ENCODE data around the gene SKA3.
A peak's percentile ranks its signal among the peaks of the same experiment; 100 is the strongest.

SKA3 gene

DNA sequence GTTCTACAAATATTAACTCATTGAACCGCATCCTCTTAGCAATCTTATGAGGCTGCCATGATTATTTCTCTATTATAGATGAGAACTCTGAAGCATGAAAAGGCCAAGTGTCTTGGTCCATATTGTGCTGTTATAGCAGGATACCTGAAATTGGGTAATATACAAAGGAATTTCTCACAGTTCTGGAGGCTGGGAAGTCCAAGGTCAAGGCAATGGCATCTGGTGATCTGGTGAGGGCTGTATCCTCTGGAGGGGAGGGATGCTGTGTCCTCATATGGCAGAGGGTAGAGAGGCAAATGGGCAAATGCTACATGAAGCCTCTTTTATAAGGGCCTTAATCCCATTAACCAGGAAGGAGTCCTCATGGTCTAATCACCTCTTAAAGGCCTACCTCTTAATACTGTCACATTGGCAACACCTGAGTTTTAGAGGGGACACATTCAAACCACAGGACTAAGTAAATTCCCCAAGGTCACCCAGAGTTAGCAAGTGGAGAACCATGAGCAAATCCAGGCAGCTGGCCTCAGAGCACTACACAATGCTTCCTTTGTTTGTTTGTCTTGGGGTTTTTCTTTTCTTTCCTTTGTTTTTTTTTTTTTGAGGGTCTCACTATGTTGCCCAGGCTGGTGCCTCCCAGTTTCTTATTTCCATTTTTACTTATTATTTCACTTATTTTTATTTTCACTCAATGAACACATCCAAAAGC is 59.1 kb downstream of the SKA3 start:
- DNase-seq (ENCODE audit: low read depth, low spot score) = no peak
- ChIA-PET POLR2A (no interaction called here), CTCF (interaction anchor here (1.5 kb wide), 1 partner anchor 174 kb away, joined by 4 read pairs; no protein-coding TSS in a partner anchor)
- no peak overlapping the region for H3K4me3 ChIP-seq (ENCODE audit: low read depth, low read length)
- TF ChIP-seq, protein P1, sequence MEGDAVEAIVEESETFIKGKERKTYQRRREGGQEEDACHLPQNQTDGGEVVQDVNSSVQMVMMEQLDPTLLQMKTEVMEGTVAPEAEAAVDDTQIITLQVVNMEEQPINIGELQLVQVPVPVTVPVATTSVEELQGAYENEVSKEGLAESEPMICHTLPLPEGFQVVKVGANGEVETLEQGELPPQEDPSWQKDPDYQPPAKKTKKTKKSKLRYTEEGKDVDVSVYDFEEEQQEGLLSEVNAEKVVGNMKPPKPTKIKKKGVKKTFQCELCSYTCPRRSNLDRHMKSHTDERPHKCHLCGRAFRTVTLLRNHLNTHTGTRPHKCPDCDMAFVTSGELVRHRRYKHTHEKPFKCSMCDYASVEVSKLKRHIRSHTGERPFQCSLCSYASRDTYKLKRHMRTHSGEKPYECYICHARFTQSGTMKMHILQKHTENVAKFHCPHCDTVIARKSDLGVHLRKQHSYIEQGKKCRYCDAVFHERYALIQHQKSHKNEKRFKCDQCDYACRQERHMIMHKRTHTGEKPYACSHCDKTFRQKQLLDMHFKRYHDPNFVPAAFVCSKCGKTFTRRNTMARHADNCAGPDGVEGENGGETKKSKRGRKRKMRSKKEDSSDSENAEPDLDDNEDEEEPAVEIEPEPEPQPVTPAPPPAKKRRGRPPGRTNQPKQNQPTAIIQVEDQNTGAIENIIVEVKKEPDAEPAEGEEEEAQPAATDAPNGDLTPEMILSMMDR (IDR thresholded peaks at IDR 0.05; ENCODE audit: insufficient read depth, low read length, missing control alignments) = no peak

DNA sequence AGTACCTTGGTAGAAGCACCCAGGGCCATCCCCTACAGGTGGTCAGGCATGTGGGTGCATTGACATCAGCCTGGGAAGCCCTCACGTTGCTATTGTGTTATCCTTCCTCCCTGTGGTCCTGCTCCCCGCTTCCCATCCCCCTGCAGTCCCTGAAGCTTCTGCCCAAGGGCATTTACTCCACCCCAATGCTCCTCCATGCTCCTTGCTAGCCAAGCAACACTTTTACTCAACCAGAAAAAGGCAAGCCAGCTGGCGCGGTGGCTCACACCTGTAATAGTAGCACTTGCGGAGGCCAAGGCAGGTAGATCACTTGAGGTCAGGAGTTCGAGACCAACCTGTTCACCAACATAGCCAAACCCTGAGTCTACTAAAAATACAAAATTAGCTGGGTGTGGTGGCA is 60.2 kb downstream of the SKA3 start:
- H3K4me3 ChIP-seq (ENCODE audit: low read depth, low read length) = no peak overlapping the region
- no peak for DNase-seq (ENCODE audit: low read depth, low spot score)
- TF ChIP-seq, protein P1 (IDR thresholded peaks at IDR 0.05; ENCODE audit: insufficient read depth, low read length, missing control alignments) = no peak
- POLR2A ChIA-PET = no interaction called here
- CTCF ChIA-PET = interaction anchor here (1.0 kb wide), 1 partner anchor 28 kb away, joined by 4 read pairs; no protein-coding TSS in a partner anchor

DNA sequence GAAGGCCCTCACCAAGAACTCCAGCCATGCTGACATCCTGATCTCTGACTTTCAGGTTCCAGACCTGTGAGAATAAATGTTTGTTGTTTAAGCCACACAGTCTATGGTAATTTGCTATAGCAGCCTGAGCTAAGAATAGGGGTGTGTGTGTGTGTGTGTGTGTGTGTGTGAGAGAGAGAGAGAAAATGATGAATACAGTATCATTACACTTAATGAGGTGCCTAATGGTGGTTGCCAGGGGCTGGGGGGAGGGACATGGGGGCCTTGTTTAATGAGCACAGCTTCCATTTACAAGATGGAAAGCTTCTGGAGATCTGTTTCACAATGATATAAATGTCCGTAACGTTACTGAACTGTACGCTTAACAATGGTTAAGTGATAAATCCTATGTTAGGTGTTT is 61.1 kb downstream of the SKA3 start:
- no peak for DNase-seq (ENCODE audit: low read depth, low spot score)
- ChIA-PET POLR2A (no interaction called here), CTCF (no interaction called here)

DNA sequence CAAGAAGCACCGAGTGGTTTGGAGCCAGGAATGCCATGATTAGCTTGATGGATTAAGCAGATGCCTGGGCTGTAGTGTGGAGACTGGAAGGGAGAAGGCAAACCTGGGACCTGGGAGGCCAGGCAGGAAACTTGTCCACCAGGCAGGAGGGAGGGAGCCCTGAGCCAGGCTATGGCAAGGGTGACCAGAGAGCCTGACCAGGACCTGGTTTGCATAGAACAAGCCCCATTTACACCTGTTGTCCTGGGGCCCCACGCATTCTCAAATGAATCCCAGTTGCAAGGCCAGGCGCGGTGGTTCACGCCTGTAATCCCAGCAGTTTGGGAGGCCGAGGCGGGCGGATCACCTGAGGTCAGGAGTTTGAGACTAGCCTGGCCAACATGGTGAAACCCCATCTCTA is 64.8 kb downstream of the SKA3 start:
- CTCF ChIA-PET = interaction anchor here (0.7 to 2.4 kb wide), 7 partner anchors 8 to 365 kb away, joined by 3 to 7 read pairs (median 4); no protein-coding TSS in a partner anchor
- no peak overlapping the region for H3K4me3 ChIP-seq (ENCODE audit: low read depth, low read length)
- POLR2A ChIA-PET = interaction anchor here (0.7 kb wide), 1 partner anchor 57 kb away, joined by 3 read pairs; no protein-coding TSS in a partner anchor
- no peak for DNase-seq (ENCODE audit: low read depth, low spot score)
- TF ChIP-seq, protein P1 (IDR thresholded peaks at IDR 0.05; ENCODE audit: insufficient read depth, low read length, missing control alignments) = no peak

More for the DNA sequence above, 61.1 kb downstream of the SKA3 start:
- no peak overlapping the region for H3K4me3 ChIP-seq (ENCODE audit: low read depth, low read length)
- TF ChIP-seq, protein P1 (IDR thresholded peaks at IDR 0.05; ENCODE audit: insufficient read depth, low read length, missing control alignments) = no peak

DNA sequence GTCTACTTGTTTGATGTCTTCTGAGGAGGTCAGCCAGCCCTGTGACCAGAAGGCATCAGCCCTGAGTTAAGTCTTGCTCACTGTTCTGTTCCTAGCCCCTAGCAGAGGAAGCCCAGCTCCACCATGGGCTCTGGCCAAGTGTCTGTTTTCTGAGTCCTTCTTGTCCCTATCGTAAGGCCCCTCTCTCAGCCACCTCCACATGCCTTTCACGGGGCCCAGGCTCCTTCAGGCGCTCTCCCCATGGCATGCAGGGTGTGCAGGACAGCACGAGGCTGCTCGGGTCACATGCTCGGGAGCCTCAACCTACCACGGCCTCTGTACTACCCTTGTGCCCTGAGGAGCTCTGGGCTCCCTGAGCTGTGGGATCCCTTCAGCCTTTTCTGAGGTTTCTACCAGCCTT is 67.2 kb downstream of the SKA3 start:
- no peak for DNase-seq (ENCODE audit: low read depth, low spot score)
- ChIA-PET POLR2A (no interaction called here), CTCF (interaction anchor here (0.8 to 3.1 kb wide), 5 partner anchors 13 to 370 kb away, joined by 3 to 19 read pairs (median 5); no protein-coding TSS in a partner anchor)

DNA sequence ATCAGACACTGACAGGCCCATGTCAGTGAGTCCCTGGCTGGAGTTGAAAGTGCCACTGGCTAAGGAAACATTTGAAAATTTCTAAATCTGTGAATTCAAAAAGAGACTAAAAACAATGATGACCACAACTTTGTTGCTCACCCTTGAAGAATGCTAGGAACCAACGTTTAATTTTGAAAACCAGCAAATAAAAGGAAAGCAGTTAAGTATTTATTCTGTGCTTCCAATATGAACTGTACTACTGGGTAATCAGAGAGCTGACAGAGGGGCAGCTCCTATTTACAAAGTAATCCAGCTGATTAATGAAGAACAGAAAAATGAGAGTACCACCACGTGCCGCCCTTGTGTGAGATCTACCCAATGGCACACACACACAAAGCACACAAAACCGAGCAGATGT is 70.3 kb downstream of the SKA3 start:
- DNase-seq (ENCODE audit: low read depth, low spot score) = peak; percentile 26
- ChIA-PET POLR2A (no interaction called here), CTCF (interaction anchor here (0.7 to 1.1 kb wide), 2 partner anchors 17 to 163 kb away, joined by 3 read pairs; no protein-coding TSS in a partner anchor)
- TF ChIP-seq, protein P1 (IDR thresholded peaks at IDR 0.05; ENCODE audit: insufficient read depth, low read length, missing control alignments) = no peak
- no peak overlapping the region for H3K4me3 ChIP-seq (ENCODE audit: low read depth, low read length)

More for the DNA sequence above, 67.2 kb downstream of the SKA3 start:
- TF ChIP-seq, protein P1 (IDR thresholded peaks at IDR 0.05; ENCODE audit: insufficient read depth, low read length, missing control alignments) = no peak
- no peak overlapping the region for H3K4me3 ChIP-seq (ENCODE audit: low read depth, low read length)
